ENCODE results near the gene ZSWIM7.

- TF ChIP-seq CTCF (IDR thresholded peaks at IDR 0.05) (no peak), POLR2A (IDR thresholded peaks at IDR 0.05) (no peak)
These were observed 68.1 kb downstream of the ZSWIM7 start for GRCh38 chr17:15931394-15931793.

Measured in testis (tissue), 2 donors.